Activated naive CD8-positive, alpha-beta T cell treated with anti-CD3 and anti-CD28 coated beads, Interleukin-2, amount 10 ng/mL, durations not matched to agents 7 days and 5 days (primary cell): ENCODE results near the gene TRPV5. TPM values are rescaled to one million over a fixed set of nuclear protein-coding genes. Genes with fewer than 3 reads are reported as not detected.

Experiments
- ATAC-seq: fragments of 150-1000 bp; cut with Tn5 transposase; one replicate; pipeline ENCODE4 v1.10.0; 2021; ENCODE audit warnings: low read depth, moderate library complexity
- POLR2A ChIA-PET: fragments of 350-600 bp; sonication (Branson Sonifier 250); formaldehyde crosslinking; loops from one replicate; lab custom pipeline; 2021; ENCODE audit warnings: antibody characterized with exemption; lab: Charles Lee
- DNase-seq: peaks from one replicate; pipeline ENCODE4 v3.0.0; 2021
- H3K27ac Mint-ChIP-seq: one replicate; pipeline ENCODE4 v1.8.0; 2022; ENCODE audit warnings: mild to moderate bottlenecking, mixed read lengths
- H3K27me3 Mint-ChIP-seq: one replicate; pipeline ENCODE4 v1.8.0; 2022; ENCODE audit warnings: mild to moderate bottlenecking, moderate library complexity, mixed read lengths
- H3K36me3 Mint-ChIP-seq: one replicate; pipeline ENCODE4 v1.8.0; 2021; ENCODE audit warnings: mild to moderate bottlenecking, mixed read lengths
- H3K4me1 Mint-ChIP-seq: one replicate; pipeline ENCODE4 v1.8.0; 2021; ENCODE audit warnings: mixed read lengths
- H3K4me3 Mint-ChIP-seq: one replicate; pipeline ENCODE4 v1.8.0; 2022; ENCODE audit warnings: mild to moderate bottlenecking, moderate library complexity, mixed read lengths
- H3K9me3 Mint-ChIP-seq: one replicate; pipeline ENCODE4 v1.8.0; 2021; ENCODE audit warnings: mixed read lengths
- total RNA-seq, 2 experiments: library from RNA; stranded (reverse); gene quantifications; one replicate each; pipeline ENCODE4 v1.2.3, GENCODE V29; 2021

Gene TRPV5
- total RNA-seq, 2 experiments from 2014 or later, result not detected

GRCh38 chr7:142913051-142913450 lies 20.5 kb downstream of the TRPV5 start:
- Mint-ChIP-seq H3K36me3 (no peaks in the 10 kb centered on the region), H3K9me3 (no peaks in the 10 kb centered on the region), H3K27me3 (peaks cover 15% of the 10 kb centered on the region), H3K4me3 (no peak overlapping the region), H3K4me1 (no peaks in the 10 kb centered on the region), H3K27ac (no peak overlapping the region)
- ATAC-seq, result no peak
- POLR2A ChIA-PET, result no interaction called here
- DNase-seq, result no peak

DNA sequence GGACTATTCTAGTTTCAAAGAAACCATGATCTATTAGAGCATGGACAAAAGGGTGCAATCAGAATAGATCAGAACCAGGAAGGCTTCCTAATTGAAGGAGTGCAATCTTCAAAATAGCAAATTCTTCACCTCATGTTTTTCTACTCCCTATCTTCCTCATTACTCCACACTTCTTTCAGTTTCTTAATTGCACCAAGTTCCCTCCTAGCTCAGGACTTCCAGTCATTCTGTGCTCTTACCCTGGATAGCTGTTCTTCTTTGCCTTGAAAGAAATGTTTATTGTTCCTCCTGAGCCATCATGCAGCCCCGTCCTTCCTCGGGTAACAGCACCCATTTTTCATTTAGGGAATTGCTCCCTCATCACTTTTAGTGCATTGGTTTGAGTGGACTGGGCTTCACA lies 23.1 kb downstream of the TRPV5 start:
- H3K27me3 Mint-ChIP-seq, result peaks cover 14% of the 10 kb centered on the region
- POLR2A ChIA-PET, result no interaction called here
- H3K4me3 Mint-ChIP-seq, result no peak overlapping the region
- no peaks in the 10 kb centered on the region for H3K9me3 Mint-ChIP-seq
- H3K4me1 Mint-ChIP-seq, result no peaks in the 10 kb centered on the region
- no peaks in the 10 kb centered on the region for H3K36me3 Mint-ChIP-seq
- H3K27ac Mint-ChIP-seq, result no peak overlapping the region
- ATAC-seq, result no peak
- DNase-seq, result no peak

GRCh38 chr7:142910031-142910433 lies 23.5 kb downstream of the TRPV5 start:
- Mint-ChIP-seq H3K9me3 (no peaks in the 10 kb centered on the region), H3K36me3 (no peaks in the 10 kb centered on the region), H3K4me3 (no peak overlapping the region), H3K27ac (no peak overlapping the region), H3K27me3 (peaks cover 14% of the 10 kb centered on the region), H3K4me1 (no peaks in the 10 kb centered on the region)
- POLR2A ChIA-PET, result no interaction called here
- no peak for ATAC-seq
- no peak for DNase-seq

GRCh38 chr7:142908921-142909890 lies 24.3 kb downstream of the TRPV5 start:
- H3K4me3 Mint-ChIP-seq, result no peak overlapping the region
- H3K36me3 Mint-ChIP-seq, result no peaks in the 10 kb centered on the region
- ATAC-seq (no peak), DNase-seq (no peak)
- H3K27me3 Mint-ChIP-seq, result peaks cover 10% of the 10 kb centered on the region
- POLR2A ChIA-PET, result no interaction called here
- no peaks in the 10 kb centered on the region for H3K4me1 Mint-ChIP-seq
- no peaks in the 10 kb centered on the region for H3K9me3 Mint-ChIP-seq
- no peak overlapping the region for H3K27ac Mint-ChIP-seq

GRCh38 chr7:142908290-142908689 lies 25.3 kb downstream of the TRPV5 start:
- Mint-ChIP-seq H3K27ac (no peak overlapping the region), H3K9me3 (no peaks in the 10 kb centered on the region), H3K27me3 (peaks cover 10% of the 10 kb centered on the region)

DNA sequence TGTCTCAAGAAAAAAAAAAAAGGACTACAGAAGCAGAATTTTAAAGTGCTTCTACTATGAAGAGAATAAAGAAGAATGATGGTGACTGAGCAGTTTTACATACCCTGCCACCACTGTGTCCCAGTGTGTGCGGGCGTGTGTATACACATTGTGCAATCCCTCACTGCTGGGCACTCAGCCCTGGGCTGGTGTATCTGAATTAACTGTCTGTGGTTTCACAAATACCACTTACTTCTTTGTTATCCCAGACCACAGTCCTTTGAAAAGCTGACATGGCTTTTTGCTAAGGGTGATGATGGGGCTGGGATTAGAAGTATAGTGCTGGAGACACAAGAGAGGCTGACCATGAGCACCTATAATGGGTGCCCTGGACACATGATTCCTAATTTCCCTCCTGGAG lies 26.9 kb downstream of the TRPV5 start:
- no peak for DNase-seq
- Mint-ChIP-seq H3K4me3 (no peak overlapping the region), H3K27ac (no peak overlapping the region), H3K27me3 (peaks cover 16% of the 10 kb centered on the region), H3K4me1 (no peaks in the 10 kb centered on the region), H3K9me3 (peaks cover 2% of the 10 kb centered on the region), H3K36me3 (no peaks in the 10 kb centered on the region)
- POLR2A ChIA-PET, result no interaction called here
- no peak for ATAC-seq

More at GRCh38 chr7:142908290-142908689, 25.3 kb downstream of the TRPV5 start:
- Mint-ChIP-seq H3K36me3 (no peaks in the 10 kb centered on the region), H3K4me3 (no peak overlapping the region), H3K4me1 (no peaks in the 10 kb centered on the region)
- POLR2A ChIA-PET, result no interaction called here
- ATAC-seq, result no peak
- DNase-seq, result no peak

- H3K4me1 Mint-ChIP-seq, result no peaks in the 10 kb centered on the region
- H3K36me3 Mint-ChIP-seq, result no peaks in the 10 kb centered on the region
- POLR2A ChIA-PET, result no interaction called here
- H3K27ac Mint-ChIP-seq, result no peak overlapping the region
- H3K9me3 Mint-ChIP-seq, result peaks cover 2% of the 10 kb centered on the region
- no peak for DNase-seq
- ATAC-seq, result no peak
- no peak overlapping the region for H3K4me3 Mint-ChIP-seq
- H3K27me3 Mint-ChIP-seq, result peaks cover 14% of the 10 kb centered on the region
Observed at GRCh38 chr7:142905759-142906158, 27.8 kb downstream of the TRPV5 start.

DNA sequence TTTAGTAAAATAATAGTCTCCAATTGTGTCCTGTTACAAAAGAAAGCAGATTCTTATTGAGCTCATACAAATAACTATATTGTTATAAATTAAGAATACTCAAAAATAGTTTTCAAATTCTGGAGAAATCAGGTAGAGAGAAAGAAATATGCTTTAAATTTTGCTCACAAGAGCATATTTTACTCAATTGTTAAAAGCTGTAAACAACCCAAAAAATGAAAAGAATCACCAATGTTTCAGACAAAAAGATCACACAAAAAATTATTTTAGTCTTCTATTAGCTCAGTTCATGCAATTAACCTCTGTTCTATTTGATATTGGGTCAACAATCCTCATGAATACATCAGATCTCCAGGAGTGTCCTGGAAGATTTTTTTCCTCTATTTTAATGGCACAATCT lies 29.4 kb downstream of the TRPV5 start:
- no peak overlapping the region for H3K4me3 Mint-ChIP-seq
- no peaks in the 10 kb centered on the region for H3K36me3 Mint-ChIP-seq
- peaks cover 2% of the 10 kb centered on the region for H3K9me3 Mint-ChIP-seq
- ATAC-seq (no peak), DNase-seq (no peak)
- POLR2A ChIA-PET, result no interaction called here
- H3K4me1 Mint-ChIP-seq, result no peaks in the 10 kb centered on the region
- H3K27ac Mint-ChIP-seq, result no peak overlapping the region
- H3K27me3 Mint-ChIP-seq, result peaks cover 11% of the 10 kb centered on the region

DNA sequence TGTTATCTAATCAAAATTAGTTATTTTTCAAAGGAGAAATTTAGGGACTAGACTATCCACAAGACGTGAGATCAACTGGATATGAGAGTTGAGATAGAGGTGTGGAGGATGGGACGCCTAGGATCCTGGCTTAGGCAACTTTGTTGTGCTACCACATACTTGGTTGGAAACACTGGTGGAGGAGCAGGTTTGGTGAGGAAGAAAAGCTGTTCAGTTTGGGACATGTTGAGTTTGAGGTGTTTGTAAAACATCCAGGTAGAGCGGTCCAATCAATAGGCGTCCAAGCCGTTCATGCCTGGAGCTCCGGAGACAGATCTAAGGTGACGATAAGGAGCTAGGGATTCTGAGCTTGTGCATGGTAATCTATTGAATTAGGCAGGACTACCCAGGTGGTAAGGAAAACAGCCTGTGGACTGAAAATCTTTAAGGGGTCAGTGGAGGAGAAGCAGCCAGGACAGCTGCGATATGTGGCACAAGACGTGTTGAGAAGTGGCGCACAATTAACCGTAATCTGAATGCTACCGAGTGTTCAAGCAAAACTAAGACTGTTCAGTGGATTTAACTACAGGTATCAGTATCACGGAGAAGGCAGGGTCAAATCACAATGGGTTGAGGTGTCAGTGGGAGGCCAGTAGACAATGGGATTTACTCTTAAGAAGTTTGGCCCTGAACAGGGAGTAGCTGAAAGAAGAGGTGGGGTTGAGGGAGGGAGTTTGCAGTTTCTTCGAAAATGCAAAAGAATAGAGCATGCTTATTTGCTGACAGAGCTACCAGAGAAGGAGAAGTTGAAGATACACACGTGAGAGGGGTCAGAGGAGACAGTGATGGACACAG lies 31.9 kb downstream of the TRPV5 start:
- peaks cover 15% of the 10 kb centered on the region for H3K27me3 Mint-ChIP-seq
- no peaks in the 10 kb centered on the region for H3K36me3 Mint-ChIP-seq
- H3K9me3 Mint-ChIP-seq, result peaks cover 2% of the 10 kb centered on the region
- POLR2A ChIA-PET, result no interaction called here
- no peaks in the 10 kb centered on the region for H3K4me1 Mint-ChIP-seq
- H3K4me3 Mint-ChIP-seq, result no peak overlapping the region
- H3K27ac Mint-ChIP-seq, result no peak overlapping the region
- DNase-seq (no peak), ATAC-seq (no peak)

DNA sequence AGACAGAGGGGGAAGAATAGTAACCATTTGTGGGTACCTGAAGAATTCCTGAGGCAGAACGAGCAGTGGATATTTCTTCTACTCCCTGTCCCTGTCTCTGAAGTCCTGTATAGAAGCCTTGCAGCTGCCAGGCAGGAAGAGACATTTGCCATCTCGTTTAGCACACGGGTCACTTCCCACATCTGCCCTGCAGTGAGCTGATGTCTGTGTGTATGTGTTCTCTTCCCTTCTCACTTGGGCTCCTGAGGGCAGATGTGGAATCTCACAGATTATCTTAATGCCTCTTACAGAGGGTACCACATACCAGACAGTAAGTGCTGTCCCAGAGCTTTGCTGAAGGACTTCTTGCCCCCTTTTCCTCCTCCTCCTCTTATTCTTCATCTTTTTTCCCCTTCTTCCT lies 33.9 kb downstream of the TRPV5 start:
- ATAC-seq (no peak), DNase-seq (no peak)
- Mint-ChIP-seq H3K27me3 (peaks cover 16% of the 10 kb centered on the region), H3K9me3 (peaks cover 2% of the 10 kb centered on the region), H3K4me3 (no peak overlapping the region), H3K4me1 (no peaks in the 10 kb centered on the region), H3K27ac (no peak overlapping the region), H3K36me3 (no peaks in the 10 kb centered on the region)
- POLR2A ChIA-PET, result no interaction called here

DNA sequence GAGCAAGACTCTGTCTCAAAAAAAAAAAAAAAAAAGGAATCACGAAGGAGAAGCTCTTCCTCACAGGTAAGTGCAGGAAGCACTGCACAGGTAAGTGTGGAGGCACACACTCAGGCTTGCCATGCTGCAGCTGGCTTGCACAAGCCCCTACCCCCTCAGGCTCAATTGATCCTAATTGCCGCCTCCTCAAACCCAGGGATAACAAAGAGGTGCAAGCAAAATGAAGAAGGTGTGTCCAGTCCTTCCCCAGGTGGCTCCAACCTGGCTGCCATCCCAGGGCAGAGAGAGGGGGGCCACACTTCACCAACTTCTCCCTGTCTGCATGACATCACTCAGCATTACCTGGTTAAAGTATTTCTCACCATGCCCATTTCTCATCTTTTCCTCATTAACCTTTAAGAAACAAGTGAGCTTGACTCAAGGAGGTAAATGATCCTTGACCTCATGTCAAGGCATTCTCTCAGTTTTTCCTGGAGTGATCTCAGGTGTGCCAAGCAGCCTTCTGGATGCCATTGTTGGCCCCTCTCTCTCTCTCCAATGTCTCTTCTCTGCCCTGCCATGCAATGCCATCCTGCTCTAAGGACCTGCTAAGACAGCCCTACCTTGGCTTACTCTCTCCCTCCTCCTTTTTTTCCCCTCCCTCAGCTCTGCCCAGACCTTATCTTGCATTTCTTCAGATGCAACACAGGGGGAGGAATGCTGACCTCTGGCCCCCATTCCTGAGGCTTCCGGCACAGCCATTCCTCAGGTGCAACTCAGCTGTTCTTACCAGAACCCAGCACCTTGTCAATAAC lies 35.0 kb downstream of the TRPV5 start:
- Mint-ChIP-seq H3K27me3 (peaks cover 16% of the 10 kb centered on the region), H3K4me1 (no peaks in the 10 kb centered on the region), H3K4me3 (no peak overlapping the region), H3K36me3 (no peaks in the 10 kb centered on the region), H3K27ac (no peak overlapping the region), H3K9me3 (peaks cover 2% of the 10 kb centered on the region)
- DNase-seq (no peak), ATAC-seq (no peak)
- POLR2A ChIA-PET, result interaction anchor here (0.6 kb wide), 1 partner anchor 797 kb away, joined by 3 read pairs; no protein-coding TSS in a partner anchor

DNA sequence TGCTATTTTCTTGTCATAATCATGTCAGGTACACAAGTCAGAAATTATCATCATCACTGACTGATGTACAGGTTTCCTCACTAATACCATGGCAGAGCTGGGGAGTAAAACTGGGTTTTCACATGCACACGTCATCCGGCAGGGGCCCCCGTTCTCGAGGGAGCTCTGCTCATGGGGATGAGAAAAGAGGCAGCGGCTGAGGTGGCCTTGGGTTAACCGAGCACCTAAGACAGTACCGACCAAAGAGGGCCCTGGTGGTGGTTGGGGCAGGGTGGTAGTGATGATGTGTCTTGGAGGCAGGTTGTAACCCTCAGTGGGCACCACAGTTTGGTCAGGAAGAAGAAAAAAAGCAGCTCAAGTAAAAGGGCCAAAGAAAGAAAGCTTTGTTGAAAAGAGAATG lies 35.9 kb downstream of the TRPV5 start:
- no peaks in the 10 kb centered on the region for H3K4me1 Mint-ChIP-seq

More for the DNA sequence above, 35.9 kb downstream of the TRPV5 start:
- POLR2A ChIA-PET, result interaction anchor here (0.6 kb wide), 1 partner anchor 796 kb away, joined by 3 read pairs; no protein-coding TSS in a partner anchor
- Mint-ChIP-seq H3K9me3 (no peaks in the 10 kb centered on the region), H3K4me3 (no peak overlapping the region), H3K27ac (no peak overlapping the region), H3K27me3 (peaks cover 14% of the 10 kb centered on the region), H3K36me3 (no peaks in the 10 kb centered on the region)
- DNase-seq (no peak), ATAC-seq (no peak)
